ENCODE data around the gene ROR1. TPM values are rescaled to one million over a fixed set of nuclear protein-coding genes. Genes with fewer than 3 reads are reported as not detected.

ROR1 gene
- total and polyA plus RNA-seq, 2 of the 4 experiments (the other 2 are of a cell fraction) = 4.4 to 10.0 TPM

GRCh38 chr1:64065571-64065970, 291.8 kb downstream of the ROR1 start:
- no peak overlapping the region for H2BK20ac ChIP-seq (ENCODE audit: low read depth, low read length)
- no peak overlapping the region for H3K23ac ChIP-seq (ENCODE audit: low read depth, low read length)
- no peaks in the 10 kb centered on the region for H3K9me3 ChIP-seq (ENCODE audit: control insufficient read depth, insufficient read depth, low read length)
- H3K27me3 ChIP-seq (ENCODE audit: control insufficient read depth, insufficient read depth, low read length) = peaks cover 2% of the 10 kb centered on the region; the same call in 1 of the 2 replicates
- no TSS peak for BruUV-seq (replicated peaks)
- dilution Hi-C loops (cut with HindIII; ENCODE audit: low sequenced_read_pairs, unreplicated experiment) (no loop called here), in situ Hi-C loops (cut with MboI; ENCODE audit: low sequenced_read_pairs) (no loop called here), intact Hi-C loops (cut with micrococcal nuclease) (no loop called here)
- no peaks in the 10 kb centered on the region for H4K20me1 ChIP-seq (ENCODE audit: insufficient read depth, low read length)
- no CpG with 5 or more reads among the region's 2 CpGs for WGBS, 2 experiments (ENCODE audit: extremely low coverage in 2 of 2, insufficient read length in 1 of 2)
- H3K14ac ChIP-seq (replicated peaks; ENCODE audit: low read depth, low read length) = no peak overlapping the region
- ChIA-PET POLR2A (ENCODE audit: unreplicated experiment) (no interaction called here), CTCF (no interaction called here)
- no peak overlapping the region for H2AFZ ChIP-seq (replicated peaks; ENCODE audit: low read length, poor library complexity)
- peak; percentile 48 for ATAC-seq (ENCODE audit: low read depth)
- TF ChIP-seq CEBPB (IDR thresholded peaks at IDR 0.05; ENCODE audit: low read depth, low read length) (no peak), USF2 (IDR thresholded peaks at IDR 0.05; ENCODE audit: low read depth, low read length) (peak; percentile 20; the same call in 1 of the 2 replicates), CTCF (conservative IDR thresholded peaks at IDR 0.05; ENCODE audit: low read depth, low read length) (no peak), MXI1 (IDR thresholded peaks at IDR 0.05; ENCODE audit: borderline replicate concordance, low read depth, low read length) (no peak), ELK1 (IDR thresholded peaks at IDR 0.05; ENCODE audit: borderline replicate concordance, low read depth, low read length) (no peak), BHLHE40 (IDR thresholded peaks at IDR 0.05; ENCODE audit: low read depth, low read length) (no peak), NFE2L2 (IDR thresholded peaks at IDR 0.05; ENCODE audit: low read depth, low read length) (no peak)
- no peak overlapping the region for H4K91ac ChIP-seq (ENCODE audit: insufficient read depth, low read depth, low read length)
- H3K36me3 ChIP-seq (ENCODE audit: control insufficient read depth, insufficient read depth, low read length) = no peaks in the 10 kb centered on the region
- H3K56ac ChIP-seq (ENCODE audit: extremely low read depth, insufficient read depth, low read length) = no peak overlapping the region
- H2AK9ac ChIP-seq (replicated peaks; ENCODE audit: low read depth, low read length, poor library complexity) = no peak overlapping the region
- peak; percentile 29 for DNase-seq
- no peak overlapping the region for H2BK120ac ChIP-seq (ENCODE audit: low read depth, low read length)
- H3K4me3 ChIP-seq (ENCODE audit: insufficient read depth, low read depth, low read length) = no peak overlapping the region
- H3K4me1 ChIP-seq (ENCODE audit: control insufficient read depth, insufficient read depth, low read length) = no peaks in the 10 kb centered on the region; the same call in 1 of the 2 replicates
- no peaks in the 10 kb centered on the region for H3K9me1 ChIP-seq (ENCODE audit: insufficient read depth, low read length)
- no peak overlapping the region for H2BK5ac ChIP-seq (ENCODE audit: low read depth, low read length, poor library complexity, severe bottlenecking)
- H4K8ac ChIP-seq (ENCODE audit: low read depth in 2 of 2, low read length in 2 of 2) = no peak overlapping the region
- no peak overlapping the region for H3K4ac ChIP-seq (ENCODE audit: low read depth, low read length)
- no peak overlapping the region for H3K27ac ChIP-seq (ENCODE audit: insufficient read depth, low read length)
- H3K79me1 ChIP-seq (ENCODE audit: low read depth in 1 of 2, low read length in 2 of 2) = no peaks in the 10 kb centered on the region
- H2AK5ac ChIP-seq (ENCODE audit: low read depth, low read length) = no peak overlapping the region
- no peak overlapping the region for H4K5ac ChIP-seq (ENCODE audit: low read depth, low read length)
- no peak overlapping the region for H3K9ac ChIP-seq (ENCODE audit: low read depth, low read length)
- no peak overlapping the region for H3K4me2 ChIP-seq (ENCODE audit: low read depth, low read length)
- H3K18ac ChIP-seq (ENCODE audit: low read depth, low read length) = no peak overlapping the region
- H2BK15ac ChIP-seq (ENCODE audit: low read depth, low read length) = no peak overlapping the region
